ENCODE measurements around the gene IDE.
A peak's percentile ranks its signal among the peaks of the same experiment; 100 is the strongest.

IDE gene

GRCh38 chr10:92538231-92538958, 35.5 kb downstream of the IDE start:
- TF ChIP-seq CTCF (IDR thresholded peaks at IDR 0.05), result no peak
- Histone ChIP-seq H3K27ac (no peak overlapping the region), H3K9me3 (ENCODE audit: control insufficient read depth, low read length) (no peaks in the 10 kb centered on the region), H3K36me3 (ENCODE audit: control insufficient read depth, insufficient read depth, low read length) (no peaks in the 10 kb centered on the region), H3K4me2 (ENCODE audit: low read length) (peak overlapping the region; percentile 10), H2AFZ (no peak overlapping the region), H3K4me1 (peaks cover 3% of the 10 kb centered on the region), H3K27me3 (ENCODE audit: control insufficient read depth, insufficient read depth, low read length) (no peaks in the 10 kb centered on the region), H3K4me3 (ENCODE audit: low read depth, low read length) (no peak overlapping the region), H3K79me2 (peaks cover 11% of the 10 kb centered on the region), H3K9ac (no peak overlapping the region)

- H2AFZ ChIP-seq, result no peak overlapping the region
- no peak overlapping the region for H3K27ac ChIP-seq
- no peak overlapping the region for H3K4me2 ChIP-seq (ENCODE audit: low read length)
- no peak overlapping the region for H3K4me3 ChIP-seq (ENCODE audit: low read depth, low read length)
- H3K36me3 ChIP-seq (ENCODE audit: control insufficient read depth, insufficient read depth, low read length), result no peaks in the 10 kb centered on the region
- no peaks in the 10 kb centered on the region for H3K9me3 ChIP-seq (ENCODE audit: control insufficient read depth, low read length)
- no peak for TF ChIP-seq CTCF (IDR thresholded peaks at IDR 0.05)
- no peaks in the 10 kb centered on the region for H3K27me3 ChIP-seq (ENCODE audit: control insufficient read depth, insufficient read depth, low read length)
- no peaks in the 10 kb centered on the region for H3K4me1 ChIP-seq
- H3K79me2 ChIP-seq, result no peaks in the 10 kb centered on the region
- no peak overlapping the region for H3K9ac ChIP-seq
Measured at GRCh38 chr10:92530891-92531535, 42.9 kb downstream of the IDE start.

- H3K27me3 ChIP-seq (ENCODE audit: control insufficient read depth, insufficient read depth, low read length), result no peaks in the 10 kb centered on the region
- no peaks in the 10 kb centered on the region for H3K9me3 ChIP-seq (ENCODE audit: control insufficient read depth, low read length)
Measured at GRCh38 chr10:92530421-92530820, 43.5 kb downstream of the IDE start.

GRCh38 chr10:92527716-92528115, 46.2 kb downstream of the IDE start:
- Histone ChIP-seq H3K27ac (no peak overlapping the region), H3K4me1 (no peaks in the 10 kb centered on the region), H2AFZ (no peak overlapping the region), H3K36me3 (ENCODE audit: control insufficient read depth, insufficient read depth, low read length) (no peaks in the 10 kb centered on the region), H3K79me2 (no peaks in the 10 kb centered on the region), H3K4me2 (ENCODE audit: low read length) (no peak overlapping the region), H3K27me3 (ENCODE audit: control insufficient read depth, insufficient read depth, low read length) (no peaks in the 10 kb centered on the region), H3K9ac (no peak overlapping the region), H3K9me3 (ENCODE audit: control insufficient read depth, low read length) (no peaks in the 10 kb centered on the region), H3K4me3 (ENCODE audit: low read depth, low read length) (no peak overlapping the region)
- no peak for TF ChIP-seq CTCF (IDR thresholded peaks at IDR 0.05)

More at GRCh38 chr10:92530421-92530820, 43.5 kb downstream of the IDE start:
- H2AFZ ChIP-seq, result no peak overlapping the region
- no peak overlapping the region for H3K27ac ChIP-seq
- H3K9ac ChIP-seq, result no peak overlapping the region
- no peak overlapping the region for H3K4me2 ChIP-seq (ENCODE audit: low read length)
- no peaks in the 10 kb centered on the region for H3K4me1 ChIP-seq
- no peaks in the 10 kb centered on the region for H3K36me3 ChIP-seq (ENCODE audit: control insufficient read depth, insufficient read depth, low read length)
- H3K4me3 ChIP-seq (ENCODE audit: low read depth, low read length), result no peak overlapping the region
- no peak for TF ChIP-seq CTCF (IDR thresholded peaks at IDR 0.05)
- H3K79me2 ChIP-seq, result no peaks in the 10 kb centered on the region

All from parathyroid adenoma (tissue), 2 donors.